IMR-90 (cell line): ENCODE measurements around the gene CPNE4. TPM values are rescaled to one million over a fixed set of nuclear protein-coding genes. Genes with fewer than 3 reads are reported as not detected.
A peak's percentile ranks its signal among the peaks of the same experiment; 100 is the strongest.

Source experiments
- ATAC-seq: fragments of 200-7000 bp; cut with Tn5 transposase; 2 replicates; pipeline ENCODE4 v1.9.1; 2020; ENCODE audit warnings: low read depth, mild to moderate bottlenecking, moderate library complexity
- BruUV-seq: library from RNA; stranded (reverse); fragments of 400-500 nt; replicated peaks from 2 replicates; lab custom pipeline; 2021; lab: Mats Ljungman, UMichigan
- CTCF ChIA-PET: fragments of 300-600 bp; formaldehyde crosslinking; extraction: SDS; loops from one replicate; lab custom pipeline; 2021; ENCODE audit warnings: antibody characterized with exemption; lab: Yijun Ruan, JAX
- POLR2A ChIA-PET: fragments of 300-600 bp; sonication (Branson Sonifier 250); formaldehyde crosslinking; loops from one replicate; lab custom pipeline; 2022; ENCODE audit warnings: antibody characterized with exemption; ENCODE audit not compliant: unreplicated experiment; lab: Charles Lee
- DNase-seq: peaks from one replicate; pipeline ENCODE4 v3.0.0; 2013
- H2AFZ ChIP-seq: replicated peaks from 2 replicates; pipeline ENCODE3; 2013; ENCODE audit warnings: low read length, mild to moderate bottlenecking; ENCODE audit not compliant: poor library complexity
- H2AK5ac ChIP-seq: 2 replicates; pipeline ENCODE4 v1.6.1; 2013; ENCODE audit warnings: low read depth, low read length, inconsistent platforms
- H2AK9ac ChIP-seq: replicated peaks from 2 replicates; pipeline ENCODE3; 2013; ENCODE audit warnings: mild to moderate bottlenecking, low read depth, low read length, moderate library complexity; ENCODE audit not compliant: poor library complexity
- H2BK120ac ChIP-seq: 2 replicates; pipeline ENCODE4 v1.6.1; 2013; ENCODE audit warnings: low read depth, low read length, inconsistent platforms
- H2BK15ac ChIP-seq: 3 replicates; pipeline ENCODE4 v1.6.1; 2013; ENCODE audit warnings: low read depth, low read length, inconsistent platforms
- H2BK20ac ChIP-seq: 2 replicates; pipeline ENCODE4 v1.6.1; 2013; ENCODE audit warnings: low read depth, mild to moderate bottlenecking, inconsistent platforms, low read length, moderate library complexity
- H2BK5ac ChIP-seq: 2 replicates; pipeline ENCODE4 v1.6.1; 2013; ENCODE audit warnings: mild to moderate bottlenecking, low read depth, low read length, inconsistent platforms; ENCODE audit not compliant: poor library complexity, severe bottlenecking
- H3K14ac ChIP-seq: replicated peaks from 2 replicates; pipeline ENCODE4 v1.6.1; 2013; ENCODE audit warnings: low read depth, low read length, inconsistent platforms
- H3K18ac ChIP-seq: 2 replicates; pipeline ENCODE4 v1.6.1; 2013; ENCODE audit warnings: low read depth, low read length, control low read depth
- H3K23ac ChIP-seq: 2 replicates; pipeline ENCODE4 v1.6.1; 2013; ENCODE audit warnings: low read depth, low read length, inconsistent platforms
- H3K27ac ChIP-seq: 2 replicates; pipeline ENCODE4 v1.5.1; 2013; ENCODE audit warnings: mild to moderate bottlenecking, control low read depth, low read length; ENCODE audit not compliant: insufficient read depth
- H3K27me3 ChIP-seq: 2 replicates; pipeline ENCODE4 v1.6.1; 2013; ENCODE audit warnings: low read length; ENCODE audit not compliant: control insufficient read depth, insufficient read depth
- H3K36me3 ChIP-seq: 2 replicates; pipeline ENCODE4 v1.6.1; 2013; ENCODE audit warnings: low read length, mixed read lengths; ENCODE audit not compliant: control insufficient read depth, insufficient read depth
- H3K4ac ChIP-seq: 2 replicates; pipeline ENCODE4 v1.6.1; 2013; ENCODE audit warnings: low read depth, low read length, inconsistent platforms
- H3K4me1 ChIP-seq: 2 replicates; pipeline ENCODE4 v1.6.1; 2013; ENCODE audit warnings: low read length, mixed read lengths; ENCODE audit not compliant: control insufficient read depth, insufficient read depth
- H3K4me2 ChIP-seq: 2 replicates; pipeline ENCODE4 v1.6.1; 2013; ENCODE audit warnings: low read depth, mild to moderate bottlenecking, control low read depth, low read length, moderate library complexity
- H3K4me3 ChIP-seq: 2 replicates; pipeline ENCODE4 v1.5.1; 2013; ENCODE audit warnings: low read depth, mild to moderate bottlenecking, control low read depth, low read length, moderate library complexity; ENCODE audit not compliant: insufficient read depth
- H3K56ac ChIP-seq: 2 replicates; pipeline ENCODE4 v1.6.1; 2013; ENCODE audit warnings: low read length, inconsistent platforms; ENCODE audit not compliant: insufficient read depth; ENCODE audit errors: extremely low read depth
- H3K79me1 ChIP-seq, 2 experiments: 2 replicates each; pipeline ENCODE4 v1.6.1; 2013; ENCODE audit warnings: low read length in 2 of 2, inconsistent platforms in 1 of 2, low read depth in 1 of 2
- H3K9ac ChIP-seq: 2 replicates; pipeline ENCODE4 v1.6.1; 2013; ENCODE audit warnings: low read depth, low read length, control low read depth
- H3K9me1 ChIP-seq: 2 replicates; pipeline ENCODE4 v1.6.1; 2013; ENCODE audit warnings: low read length, inconsistent platforms; ENCODE audit not compliant: insufficient read depth
- H3K9me3 ChIP-seq: 2 replicates; pipeline ENCODE4 v1.6.1; 2013; ENCODE audit warnings: low read length; ENCODE audit not compliant: control insufficient read depth, insufficient read depth
- H4K20me1 ChIP-seq: 2 replicates; pipeline ENCODE4 v1.6.1; 2013; ENCODE audit warnings: low read length, inconsistent platforms; ENCODE audit not compliant: insufficient read depth
- H4K5ac ChIP-seq: 2 replicates; pipeline ENCODE4 v1.6.1; 2013; ENCODE audit warnings: mild to moderate bottlenecking, low read depth, low read length, control low read depth
- H4K8ac ChIP-seq, 2 experiments: 2 replicates each; pipeline ENCODE4 v1.6.1; 2013; ENCODE audit warnings: low read depth in 2 of 2, low read length in 2 of 2, control low read depth in 1 of 2, inconsistent platforms in 1 of 2
- H4K91ac ChIP-seq: 2 replicates; pipeline ENCODE4 v1.6.1; 2013; ENCODE audit warnings: low read depth, low read length, inconsistent platforms; ENCODE audit not compliant: insufficient read depth
- BHLHE40 ChIP-seq: fragments of 150-350 bp; IDR thresholded peaks from 2 replicates; pipeline ENCODE4 v1.6.1; 2016; ENCODE audit warnings: mild to moderate bottlenecking, low read depth, low read length
- CEBPB ChIP-seq: IDR thresholded peaks from 2 replicates; pipeline ENCODE4 v1.6.1; 2012; ENCODE audit warnings: low read depth, low read length, improper control_type of control experiment
- CHD1 ChIP-seq: IDR thresholded peaks from 2 replicates; pipeline ENCODE4 v1.6.1; 2012; ENCODE audit warnings: low read depth, low read length, improper control_type of control experiment
- CTCF ChIP-seq: conservative IDR thresholded peaks from 2 replicates; pipeline ENCODE4 v1.5.1; 2012; ENCODE audit warnings: mild to moderate bottlenecking, low read depth, low read length, improper control_type of control experiment
- ELK1 ChIP-seq: fragments of 150-350 bp; IDR thresholded peaks from 2 replicates; pipeline ENCODE4 v1.6.1; 2016; ENCODE audit warnings: low read depth, mild to moderate bottlenecking, low read length, moderate library complexity, borderline replicate concordance
- FOS ChIP-seq: fragments of 150-350 bp; IDR thresholded peaks from 2 replicates; pipeline ENCODE4 v1.6.1; 2016; ENCODE audit warnings: low read depth, low read length
- MAFK ChIP-seq: IDR thresholded peaks from 2 replicates; pipeline ENCODE4 v1.6.1; 2012; ENCODE audit warnings: low read depth, low read length, improper control_type of control experiment
- MAZ ChIP-seq: IDR thresholded peaks from 2 replicates; pipeline ENCODE4 v1.6.1; 2012; ENCODE audit warnings: low read depth, mild to moderate bottlenecking, low read length, improper control_type of control experiment, moderate library complexity, borderline replicate concordance
- MXI1 ChIP-seq: IDR thresholded peaks from 2 replicates; pipeline ENCODE4 v1.6.1; 2012; ENCODE audit warnings: low read depth, mild to moderate bottlenecking, low read length, moderate library complexity, borderline replicate concordance
- NFE2L2 ChIP-seq: fragments of 150-350 bp; IDR thresholded peaks from 2 replicates; pipeline ENCODE4 v1.6.1; 2016; ENCODE audit warnings: low read depth, mild to moderate bottlenecking, low read length
- POLR2A ChIP-seq: IDR thresholded peaks from 2 replicates; pipeline ENCODE4 v1.6.1; 2012; ENCODE audit warnings: mild to moderate bottlenecking, low read depth, low read length
- RAD21 ChIP-seq: IDR thresholded peaks from 2 replicates; pipeline ENCODE4 v1.6.1; 2012; ENCODE audit warnings: low read length, improper control_type of control experiment
- RCOR1 ChIP-seq: IDR thresholded peaks from 2 replicates; pipeline ENCODE4 v1.6.1; 2012; ENCODE audit warnings: mild to moderate bottlenecking, low read length, improper control_type of control experiment; ENCODE audit not compliant: insufficient replicate concordance
- RFX5 ChIP-seq: IDR thresholded peaks from 2 replicates; pipeline ENCODE4 v1.8.0; 2012; ENCODE audit warnings: low read depth, mild to moderate bottlenecking, low read length, moderate library complexity
- SMC3 ChIP-seq: fragments of 150-350 bp; IDR thresholded peaks from 2 replicates; pipeline ENCODE4 v1.6.1; 2016; ENCODE audit warnings: low read depth, mild to moderate bottlenecking, antibody characterized with exemption, low read length, moderate library complexity
- USF2 ChIP-seq: fragments of 150-350 bp; IDR thresholded peaks from 2 replicates; pipeline ENCODE4 v1.6.1; 2017; ENCODE audit warnings: mild to moderate bottlenecking, antibody characterized with exemption, low read length, low read depth
- WGBS, 2 experiments: methylation state at CpG; one replicate each; pipeline versions ENCODE4 v1.1.5 to v1.1.7; 2013; ENCODE audit warnings: missing lambda C conversion rate in 2 of 2; ENCODE audit not compliant: insufficient read length in 1 of 2; ENCODE audit errors: extremely low coverage in 2 of 2; 5-methylcytosine and 5-hydroxymethylcytosine counted together
- dilution Hi-C: fragments of 300-500 bp; cut with HindIII; formaldehyde crosslinking; loops from one replicate; pipeline ENCODE4 v1.14.3; 2018; ENCODE audit warnings: low sequenced_read_pairs; ENCODE audit not compliant: unreplicated experiment
- in situ Hi-C: fragments of 300-500 bp; cut with MboI; formaldehyde crosslinking; loops from 3 replicates; pipeline ENCODE4 v1.14.3; 2019; ENCODE audit warnings: low sequenced_read_pairs, inconsistent platforms, mixed read lengths
- intact Hi-C: fragments of 100-400 bp; cut with micrococcal nuclease; formaldehyde crosslinking; loops from 2 replicates; pipeline ENCODE4 v1.10.0; 2022
- polyA plus RNA-seq, 3 experiments: library from polyadenylated mRNA; depleted of rRNA; stranded (reverse); fragments of >200 nt; gene quantifications; 2 replicates each; pipeline ENCODE4 v1.2.3, GENCODE V29; 2012; ENCODE audit warnings: low replicate concordance in 1 of 3
- total RNA-seq: library from RNA; depleted of rRNA; stranded (reverse); fragments of >200 nt; gene quantifications from 2 replicates; pipeline ENCODE4 v1.2.3, GENCODE V29; 2012

Gene CPNE4
- total and polyA plus RNA-seq, 2 of the 4 experiments (the other 2 are of a cell fraction), result not detected

GRCh38 chr3:131591394-131592014, 443.3 kb downstream of the CPNE4 start:
- H3K27ac ChIP-seq, result no peak overlapping the region
- H2AK5ac ChIP-seq, result no peak overlapping the region
- intact Hi-C loops (no loop called here), dilution Hi-C loops (no loop called here), in situ Hi-C loops (no loop called here)
- H4K91ac ChIP-seq, result no peak overlapping the region
- no peak overlapping the region for H4K8ac ChIP-seq
- no peak overlapping the region for H3K56ac ChIP-seq
- H3K9ac ChIP-seq, result no peak overlapping the region
- H3K18ac ChIP-seq, result no peak overlapping the region
- DNase-seq (peak; percentile 36), ATAC-seq (no peak)
- no peak for TF ChIP-seq USF2
- TF ChIP-seq MXI1, result no peak
- TF ChIP-seq RCOR1, result no peak
- TF ChIP-seq RFX5, result no peak
- no peak for TF ChIP-seq CTCF
- TF ChIP-seq RAD21, result no peak
- no peak for TF ChIP-seq FOS
- TF ChIP-seq CEBPB, result no peak
- TF ChIP-seq POLR2A, result no peak
- no peak for TF ChIP-seq MAZ
- TF ChIP-seq CHD1, result no peak
- no peak for TF ChIP-seq BHLHE40
- no peak for TF ChIP-seq SMC3
- no peak for TF ChIP-seq NFE2L2
- TF ChIP-seq MAFK, result no peak
- TF ChIP-seq ELK1, result no peak
- no peaks in the 10 kb centered on the region for H3K79me1 ChIP-seq
- CTCF ChIA-PET, result no interaction called here
- no peak overlapping the region for H2AFZ ChIP-seq
- POLR2A ChIA-PET, result no interaction called here
- no peak overlapping the region for H2BK5ac ChIP-seq
- H4K5ac ChIP-seq, result no peak overlapping the region
- H3K36me3 ChIP-seq, result no peaks in the 10 kb centered on the region
- no TSS peak for BruUV-seq
- H3K23ac ChIP-seq, result no peak overlapping the region
- no peak overlapping the region for H2AK9ac ChIP-seq
- no peak overlapping the region for H2BK15ac ChIP-seq
- WGBS, 2 experiments, result no CpG with 5 or more reads among the region's 1 CpG
- H3K4ac ChIP-seq, result no peak overlapping the region
- no peaks in the 10 kb centered on the region for H3K27me3 ChIP-seq
- H3K9me1 ChIP-seq, result no peaks in the 10 kb centered on the region
- no peak overlapping the region for H2BK120ac ChIP-seq
- H3K4me1 ChIP-seq, result no peaks in the 10 kb centered on the region
- H3K4me3 ChIP-seq, result no peak overlapping the region
- no peaks in the 10 kb centered on the region for H3K9me3 ChIP-seq
- H3K14ac ChIP-seq, result no peak overlapping the region
- H3K4me2 ChIP-seq, result no peak overlapping the region
- no peaks in the 10 kb centered on the region for H4K20me1 ChIP-seq
- H2BK20ac ChIP-seq, result no peak overlapping the region
